ENCODE data around the gene CCDC170. TPM values are rescaled to one million over a fixed set of nuclear protein-coding genes. Genes with fewer than 3 reads are reported as not detected.

CCDC170 gene
- polyA plus RNA-seq, 1 donor from 2014 or later = 0.15 TPM

DNA sequence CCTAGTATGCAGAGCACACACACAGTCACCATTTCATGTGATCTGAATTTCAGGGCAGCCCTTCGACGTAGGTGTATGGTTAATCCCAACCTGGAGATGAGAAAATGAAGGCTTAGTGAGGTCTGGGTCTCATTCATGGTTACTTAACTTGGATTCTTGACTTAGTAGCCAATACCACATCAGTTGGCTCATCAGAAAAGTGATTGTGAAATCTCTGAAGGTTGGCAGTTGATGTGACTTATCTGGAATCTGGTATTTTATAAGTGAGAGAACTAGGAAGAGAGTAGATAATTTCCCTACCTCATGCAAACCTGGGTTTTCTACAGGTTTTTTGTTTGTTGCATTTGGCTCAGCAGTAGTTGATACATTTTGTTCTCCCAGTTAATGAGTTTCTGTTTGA is 123.7 kb downstream of the CCDC170 start:
- Histone ChIP-seq H4K20me1 (ENCODE audit: insufficient read depth) (no peaks in the 10 kb centered on the region), H3K9me3 (ENCODE audit: low read length) (no peaks in the 10 kb centered on the region), H3K4me3 (ENCODE audit: low read length) (no peak overlapping the region), H3K9me2 (ENCODE audit: insufficient read depth, low read length) (no peaks in the 10 kb centered on the region), H3K79me2 (replicated peaks; ENCODE audit: insufficient read depth, low read length) (no peaks in the 10 kb centered on the region), H3F3A (ENCODE audit: insufficient read depth, low read length, poor library complexity, severe bottlenecking) (no peaks in the 10 kb centered on the region), H3K27ac (ENCODE audit: low read length) (no peak overlapping the region), H3K36me3 (ENCODE audit: insufficient read depth, low read length) (no peaks in the 10 kb centered on the region), H2AFZ (ENCODE audit: low read depth, low read length) (no peak overlapping the region), H3K4me2 (ENCODE audit: low read length) (no peak overlapping the region), H3K9ac (ENCODE audit: low read length) (no peak overlapping the region), H3K27me3 (ENCODE audit: insufficient read depth, low read depth, low read length) (no peaks in the 10 kb centered on the region)
- TF ChIP-seq, protein P1, sequence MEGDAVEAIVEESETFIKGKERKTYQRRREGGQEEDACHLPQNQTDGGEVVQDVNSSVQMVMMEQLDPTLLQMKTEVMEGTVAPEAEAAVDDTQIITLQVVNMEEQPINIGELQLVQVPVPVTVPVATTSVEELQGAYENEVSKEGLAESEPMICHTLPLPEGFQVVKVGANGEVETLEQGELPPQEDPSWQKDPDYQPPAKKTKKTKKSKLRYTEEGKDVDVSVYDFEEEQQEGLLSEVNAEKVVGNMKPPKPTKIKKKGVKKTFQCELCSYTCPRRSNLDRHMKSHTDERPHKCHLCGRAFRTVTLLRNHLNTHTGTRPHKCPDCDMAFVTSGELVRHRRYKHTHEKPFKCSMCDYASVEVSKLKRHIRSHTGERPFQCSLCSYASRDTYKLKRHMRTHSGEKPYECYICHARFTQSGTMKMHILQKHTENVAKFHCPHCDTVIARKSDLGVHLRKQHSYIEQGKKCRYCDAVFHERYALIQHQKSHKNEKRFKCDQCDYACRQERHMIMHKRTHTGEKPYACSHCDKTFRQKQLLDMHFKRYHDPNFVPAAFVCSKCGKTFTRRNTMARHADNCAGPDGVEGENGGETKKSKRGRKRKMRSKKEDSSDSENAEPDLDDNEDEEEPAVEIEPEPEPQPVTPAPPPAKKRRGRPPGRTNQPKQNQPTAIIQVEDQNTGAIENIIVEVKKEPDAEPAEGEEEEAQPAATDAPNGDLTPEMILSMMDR (IDR thresholded peaks at IDR 0.05; ENCODE audit: poor library complexity, severe bottlenecking) = no peak
- TF ChIP-seq RAD21 (conservative IDR thresholded peaks at IDR 0.05) = no peak
- no peak for TF ChIP-seq SMC3 (conservative IDR thresholded peaks at IDR 0.05; ENCODE audit: poor library complexity)
- TF ChIP-seq POLR2AphosphoS5 (IDR thresholded peaks at IDR 0.05) = no peak
- no peak for TF ChIP-seq TAF1 (IDR thresholded peaks at IDR 0.05; ENCODE audit: low read depth)
- TF ChIP-seq, protein P2, sequence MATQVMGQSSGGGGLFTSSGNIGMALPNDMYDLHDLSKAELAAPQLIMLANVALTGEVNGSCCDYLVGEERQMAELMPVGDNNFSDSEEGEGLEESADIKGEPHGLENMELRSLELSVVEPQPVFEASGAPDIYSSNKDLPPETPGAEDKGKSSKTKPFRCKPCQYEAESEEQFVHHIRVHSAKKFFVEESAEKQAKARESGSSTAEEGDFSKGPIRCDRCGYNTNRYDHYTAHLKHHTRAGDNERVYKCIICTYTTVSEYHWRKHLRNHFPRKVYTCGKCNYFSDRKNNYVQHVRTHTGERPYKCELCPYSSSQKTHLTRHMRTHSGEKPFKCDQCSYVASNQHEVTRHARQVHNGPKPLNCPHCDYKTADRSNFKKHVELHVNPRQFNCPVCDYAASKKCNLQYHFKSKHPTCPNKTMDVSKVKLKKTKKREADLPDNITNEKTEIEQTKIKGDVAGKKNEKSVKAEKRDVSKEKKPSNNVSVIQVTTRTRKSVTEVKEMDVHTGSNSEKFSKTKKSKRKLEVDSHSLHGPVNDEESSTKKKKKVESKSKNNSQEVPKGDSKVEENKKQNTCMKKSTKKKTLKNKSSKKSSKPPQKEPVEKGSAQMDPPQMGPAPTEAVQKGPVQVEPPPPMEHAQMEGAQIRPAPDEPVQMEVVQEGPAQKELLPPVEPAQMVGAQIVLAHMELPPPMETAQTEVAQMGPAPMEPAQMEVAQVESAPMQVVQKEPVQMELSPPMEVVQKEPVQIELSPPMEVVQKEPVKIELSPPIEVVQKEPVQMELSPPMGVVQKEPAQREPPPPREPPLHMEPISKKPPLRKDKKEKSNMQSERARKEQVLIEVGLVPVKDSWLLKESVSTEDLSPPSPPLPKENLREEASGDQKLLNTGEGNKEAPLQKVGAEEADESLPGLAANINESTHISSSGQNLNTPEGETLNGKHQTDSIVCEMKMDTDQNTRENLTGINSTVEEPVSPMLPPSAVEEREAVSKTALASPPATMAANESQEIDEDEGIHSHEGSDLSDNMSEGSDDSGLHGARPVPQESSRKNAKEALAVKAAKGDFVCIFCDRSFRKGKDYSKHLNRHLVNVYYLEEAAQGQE (IDR thresholded peaks at IDR 0.05; ENCODE audit: borderline replicate concordance) = no peak
- TF ChIP-seq EP300 (conservative IDR thresholded peaks at IDR 0.05; ENCODE audit: poor library complexity, severe bottlenecking) = no peak
- no peak for TF ChIP-seq MXI1 (conservative IDR thresholded peaks at IDR 0.05; ENCODE audit: poor library complexity, severe bottlenecking)

DNA sequence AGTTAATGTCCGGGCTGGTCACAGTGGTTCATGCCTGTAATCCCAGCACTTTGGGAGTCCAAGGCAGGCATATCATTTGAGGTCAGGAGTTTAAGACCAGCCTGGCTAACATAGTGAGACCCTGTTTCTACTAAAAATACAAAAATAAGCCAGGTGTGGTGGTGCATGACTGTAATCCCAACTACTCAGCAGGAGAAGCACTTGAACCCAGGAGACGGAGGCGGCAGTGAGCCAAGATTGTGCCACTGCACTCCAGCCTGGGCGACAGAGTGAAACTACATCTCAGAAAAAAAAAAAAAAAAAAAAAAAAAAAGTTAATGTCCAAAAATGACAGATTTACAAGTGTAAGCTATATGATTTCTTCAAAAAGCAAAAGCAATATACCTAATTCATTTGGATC is 124.9 kb downstream of the CCDC170 start:
- Histone ChIP-seq H3F3A (ENCODE audit: insufficient read depth, low read length, poor library complexity, severe bottlenecking) (no peaks in the 10 kb centered on the region), H3K4me3 (ENCODE audit: low read length) (no peak overlapping the region)

DNA sequence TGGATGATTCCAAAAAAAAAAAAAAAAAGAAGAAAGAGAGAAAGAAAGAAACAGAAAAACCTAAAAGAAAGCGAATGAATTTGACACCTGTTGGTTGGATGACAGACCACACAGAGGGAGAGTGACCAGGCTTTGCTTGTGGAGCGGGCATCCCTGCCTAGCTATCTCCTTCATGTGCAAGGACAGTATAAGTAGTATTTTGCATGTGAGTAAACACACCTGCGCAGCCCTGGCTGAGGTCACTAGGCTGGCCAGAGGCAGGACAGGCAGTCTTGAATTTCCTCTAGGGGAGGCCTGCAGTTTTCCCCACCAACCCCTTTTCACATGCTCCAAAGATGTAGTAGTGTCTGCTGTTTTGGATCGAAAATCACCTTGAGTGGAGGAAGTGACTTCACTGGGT is 126.4 kb downstream of the CCDC170 start:
- Histone ChIP-seq H3K4me2 (ENCODE audit: low read length) (no peak overlapping the region), H3K27me3 (ENCODE audit: insufficient read depth, low read depth, low read length) (no peaks in the 10 kb centered on the region), H3K9ac (ENCODE audit: low read length) (no peak overlapping the region), H3F3A (ENCODE audit: insufficient read depth, low read length, poor library complexity, severe bottlenecking) (no peaks in the 10 kb centered on the region), H3K36me3 (ENCODE audit: insufficient read depth, low read length) (no peaks in the 10 kb centered on the region), H3K9me3 (ENCODE audit: low read length) (no peaks in the 10 kb centered on the region), H2AFZ (ENCODE audit: low read depth, low read length) (no peak overlapping the region), H3K27ac (ENCODE audit: low read length) (no peak overlapping the region), H3K79me2 (replicated peaks; ENCODE audit: insufficient read depth, low read length) (no peaks in the 10 kb centered on the region), H3K4me3 (ENCODE audit: low read length) (no peak overlapping the region), H3K9me2 (ENCODE audit: insufficient read depth, low read length) (no peaks in the 10 kb centered on the region), H4K20me1 (ENCODE audit: insufficient read depth) (no peaks in the 10 kb centered on the region)
- no peak for TF ChIP-seq POLR2AphosphoS5 (IDR thresholded peaks at IDR 0.05)

More for the DNA sequence above, 124.9 kb downstream of the CCDC170 start:
- no peaks in the 10 kb centered on the region for H3K27me3 ChIP-seq (ENCODE audit: insufficient read depth, low read depth, low read length)
- H3K9me2 ChIP-seq (ENCODE audit: insufficient read depth, low read length) = no peaks in the 10 kb centered on the region
- no peak overlapping the region for H3K27ac ChIP-seq (ENCODE audit: low read length)
- TF ChIP-seq TAF1 (IDR thresholded peaks at IDR 0.05; ENCODE audit: low read depth) (no peak), MXI1 (conservative IDR thresholded peaks at IDR 0.05; ENCODE audit: poor library complexity, severe bottlenecking) (no peak)
- H3K4me2 ChIP-seq (ENCODE audit: low read length) = no peak overlapping the region
- no peak overlapping the region for H3K9ac ChIP-seq (ENCODE audit: low read length)
- no peaks in the 10 kb centered on the region for H4K20me1 ChIP-seq (ENCODE audit: insufficient read depth)
- H2AFZ ChIP-seq (ENCODE audit: low read depth, low read length) = no peak overlapping the region
- H3K36me3 ChIP-seq (ENCODE audit: insufficient read depth, low read length) = no peaks in the 10 kb centered on the region
- no peaks in the 10 kb centered on the region for H3K9me3 ChIP-seq (ENCODE audit: low read length)
- no peaks in the 10 kb centered on the region for H3K79me2 ChIP-seq (replicated peaks; ENCODE audit: insufficient read depth, low read length)
